Measurements from ENCODE around the gene CATSPERE.

DNA sequence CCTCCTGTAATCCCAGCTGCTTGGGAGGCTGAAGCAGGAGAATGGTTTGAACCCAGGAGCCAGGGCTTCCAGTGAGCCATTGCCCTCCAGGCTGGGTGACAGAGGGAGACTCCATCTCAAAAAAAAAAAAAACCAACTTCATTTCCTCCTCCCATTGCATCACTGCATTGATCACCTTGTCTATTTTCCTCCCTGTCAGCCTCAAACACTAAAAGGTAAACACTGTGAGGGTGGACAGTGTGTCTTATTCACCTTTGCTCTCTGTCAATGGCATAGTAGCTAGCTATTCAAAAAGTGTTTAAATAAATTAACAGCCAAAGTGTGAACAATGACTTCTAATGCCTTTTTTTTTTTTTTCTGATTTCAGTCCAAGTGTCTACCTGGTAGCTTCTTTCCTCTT lies 178.5 kb downstream of the CATSPERE start:
- TF ChIP-seq, protein P1, sequence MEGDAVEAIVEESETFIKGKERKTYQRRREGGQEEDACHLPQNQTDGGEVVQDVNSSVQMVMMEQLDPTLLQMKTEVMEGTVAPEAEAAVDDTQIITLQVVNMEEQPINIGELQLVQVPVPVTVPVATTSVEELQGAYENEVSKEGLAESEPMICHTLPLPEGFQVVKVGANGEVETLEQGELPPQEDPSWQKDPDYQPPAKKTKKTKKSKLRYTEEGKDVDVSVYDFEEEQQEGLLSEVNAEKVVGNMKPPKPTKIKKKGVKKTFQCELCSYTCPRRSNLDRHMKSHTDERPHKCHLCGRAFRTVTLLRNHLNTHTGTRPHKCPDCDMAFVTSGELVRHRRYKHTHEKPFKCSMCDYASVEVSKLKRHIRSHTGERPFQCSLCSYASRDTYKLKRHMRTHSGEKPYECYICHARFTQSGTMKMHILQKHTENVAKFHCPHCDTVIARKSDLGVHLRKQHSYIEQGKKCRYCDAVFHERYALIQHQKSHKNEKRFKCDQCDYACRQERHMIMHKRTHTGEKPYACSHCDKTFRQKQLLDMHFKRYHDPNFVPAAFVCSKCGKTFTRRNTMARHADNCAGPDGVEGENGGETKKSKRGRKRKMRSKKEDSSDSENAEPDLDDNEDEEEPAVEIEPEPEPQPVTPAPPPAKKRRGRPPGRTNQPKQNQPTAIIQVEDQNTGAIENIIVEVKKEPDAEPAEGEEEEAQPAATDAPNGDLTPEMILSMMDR (conservative IDR thresholded peaks at IDR 0.05; ENCODE audit: low read length), result no peak
- no peak for TF ChIP-seq EZH2phosphoT487 (IDR thresholded peaks at IDR 0.05; ENCODE audit: borderline replicate concordance)

Data from Loucy (cell line).